ENCODE measurements around the gene IRAK1.

The IRAK1 gene

GRCh38 chrX:153966283-153966688 is 53.4 kb downstream of the IRAK1 start:
- no peak overlapping the region for H2AFZ ChIP-seq (ENCODE audit: low read length)
- no peak for TF ChIP-seq CTCF (IDR thresholded peaks at IDR 0.05; ENCODE audit: low read length)
- TF ChIP-seq EZH2 (optimal IDR thresholded peaks at IDR 0.05; ENCODE audit: low read depth, low read length), result no peak
- no peak for TF ChIP-seq EZH2phosphoT487 (IDR thresholded peaks at IDR 0.05; ENCODE audit: low read length)
- H3K36me3 ChIP-seq (replicated peaks; ENCODE audit: insufficient read depth, low read length), result no peaks in the 10 kb centered on the region; the same call in 1 of the 2 replicates
- peaks cover 23% of the 10 kb centered on the region for H4K20me1 ChIP-seq (ENCODE audit: insufficient read depth, low read length)
- no peak overlapping the region for H3K4me2 ChIP-seq (ENCODE audit: low read depth, low read length)
- H3K9ac ChIP-seq (ENCODE audit: low read length), result no peak overlapping the region
- H3K27me3 ChIP-seq (replicated peaks; ENCODE audit: insufficient read depth, low read length), result no peaks in the 10 kb centered on the region
- no peak overlapping the region for H3K4me3 ChIP-seq (ENCODE audit: low read length)
- H3K4me1 ChIP-seq (ENCODE audit: low read length), result peaks cover 15% of the 10 kb centered on the region; the same call in 1 of the 2 replicates
- H3K27ac ChIP-seq (ENCODE audit: low read length), result no peak overlapping the region
- H3K9me2 ChIP-seq (replicated peaks; ENCODE audit: insufficient read depth, low read length), result no peaks in the 10 kb centered on the region
- H3K9me3 ChIP-seq (replicated peaks; ENCODE audit: insufficient read depth, low read length), result no peaks in the 10 kb centered on the region
- H3K79me2 ChIP-seq (ENCODE audit: low read length), result peaks cover 94% of the 10 kb centered on the region
- no peak for DNase-seq
- peaks cover 22% of the 10 kb centered on the region for H3F3A ChIP-seq (ENCODE audit: insufficient read depth, low read length)

- no peaks in the 10 kb centered on the region; the same call in 1 of the 2 replicates for H3K36me3 ChIP-seq (replicated peaks; ENCODE audit: insufficient read depth, low read length)
- H3K9me3 ChIP-seq (replicated peaks; ENCODE audit: insufficient read depth, low read length), result no peaks in the 10 kb centered on the region
- no peak overlapping the region for H3K9ac ChIP-seq (ENCODE audit: low read length)
- no peak overlapping the region for H3K27ac ChIP-seq (ENCODE audit: low read length)
- peaks cover 23% of the 10 kb centered on the region for H4K20me1 ChIP-seq (ENCODE audit: insufficient read depth, low read length)
- no peak overlapping the region for H3K4me3 ChIP-seq (ENCODE audit: low read length)
- H3K27me3 ChIP-seq (replicated peaks; ENCODE audit: insufficient read depth, low read length), result no peaks in the 10 kb centered on the region
- H3K4me2 ChIP-seq (ENCODE audit: low read depth, low read length), result no peak overlapping the region
- no peaks in the 10 kb centered on the region for H3K9me2 ChIP-seq (replicated peaks; ENCODE audit: insufficient read depth, low read length)
- no peak for TF ChIP-seq EZH2phosphoT487 (IDR thresholded peaks at IDR 0.05; ENCODE audit: low read length)
- H2AFZ ChIP-seq (ENCODE audit: low read length), result no peak overlapping the region
- H3K4me1 ChIP-seq (ENCODE audit: low read length), result peaks cover 15% of the 10 kb centered on the region; the same call in 1 of the 2 replicates
- no peak for DNase-seq
- H3K79me2 ChIP-seq (ENCODE audit: low read length), result peaks cover 87% of the 10 kb centered on the region
- H3F3A ChIP-seq (ENCODE audit: insufficient read depth, low read length), result peaks cover 17% of the 10 kb centered on the region
These were observed 54.3 kb downstream of the IRAK1 start for GRCh38 chrX:153965406-153965805.

GRCh38 chrX:153964105-153964504 is 55.6 kb downstream of the IRAK1 start:
- no peaks in the 10 kb centered on the region for H3K9me2 ChIP-seq (replicated peaks; ENCODE audit: insufficient read depth, low read length)
- H3K36me3 ChIP-seq (replicated peaks; ENCODE audit: insufficient read depth, low read length), result no peaks in the 10 kb centered on the region; the same call in 1 of the 2 replicates
- H2AFZ ChIP-seq (ENCODE audit: low read length), result no peak overlapping the region
- H3K4me2 ChIP-seq (ENCODE audit: low read depth, low read length), result no peak overlapping the region
- peaks cover 23% of the 10 kb centered on the region for H4K20me1 ChIP-seq (ENCODE audit: insufficient read depth, low read length)
- no peaks in the 10 kb centered on the region for H3K27me3 ChIP-seq (replicated peaks; ENCODE audit: insufficient read depth, low read length)
- peaks cover 15% of the 10 kb centered on the region; the same call in 1 of the 2 replicates for H3K4me1 ChIP-seq (ENCODE audit: low read length)
- DNase-seq, result no peak
- no peak overlapping the region for H3K9ac ChIP-seq (ENCODE audit: low read length)
- H3F3A ChIP-seq (ENCODE audit: insufficient read depth, low read length), result peaks cover 9% of the 10 kb centered on the region; the same call in 1 of the 2 replicates
- H3K4me3 ChIP-seq (ENCODE audit: low read length), result no peak overlapping the region
- TF ChIP-seq EZH2 (optimal IDR thresholded peaks at IDR 0.05; ENCODE audit: low read depth, low read length) (no peak), EZH2phosphoT487 (IDR thresholded peaks at IDR 0.05; ENCODE audit: low read length) (no peak), CTCF (IDR thresholded peaks at IDR 0.05; ENCODE audit: low read length) (no peak)
- H3K27ac ChIP-seq (ENCODE audit: low read length), result no peak overlapping the region
- peaks cover 82% of the 10 kb centered on the region for H3K79me2 ChIP-seq (ENCODE audit: low read length)
- no peaks in the 10 kb centered on the region for H3K9me3 ChIP-seq (replicated peaks; ENCODE audit: insufficient read depth, low read length)

- Histone ChIP-seq H2AFZ (ENCODE audit: low read length) (no peak overlapping the region), H3K27me3 (replicated peaks; ENCODE audit: insufficient read depth, low read length) (no peaks in the 10 kb centered on the region), H4K20me1 (ENCODE audit: insufficient read depth, low read length) (peaks cover 23% of the 10 kb centered on the region), H3K27ac (ENCODE audit: low read length) (no peak overlapping the region), H3K36me3 (replicated peaks; ENCODE audit: insufficient read depth, low read length) (no peaks in the 10 kb centered on the region; the same call in 1 of the 2 replicates), H3K9ac (ENCODE audit: low read length) (no peak overlapping the region), H3K79me2 (ENCODE audit: low read length) (peaks cover 77% of the 10 kb centered on the region), H3K4me2 (ENCODE audit: low read depth, low read length) (no peak overlapping the region), H3K4me1 (ENCODE audit: low read length) (peaks cover 15% of the 10 kb centered on the region; the same call in 1 of the 2 replicates), H3K9me3 (replicated peaks; ENCODE audit: insufficient read depth, low read length) (no peaks in the 10 kb centered on the region), H3K9me2 (replicated peaks; ENCODE audit: insufficient read depth, low read length) (no peaks in the 10 kb centered on the region), H3K4me3 (ENCODE audit: low read length) (no peak overlapping the region), H3F3A (ENCODE audit: insufficient read depth, low read length) (0 out of 2 replicates have a peak, but pooled peaks cover 4% of the 10 kb centered on the region)
- TF ChIP-seq EZH2phosphoT487 (IDR thresholded peaks at IDR 0.05; ENCODE audit: low read length), result no peak
- no peak for TF ChIP-seq CTCF (IDR thresholded peaks at IDR 0.05; ENCODE audit: low read length)
- TF ChIP-seq EZH2 (optimal IDR thresholded peaks at IDR 0.05; ENCODE audit: low read depth, low read length), result no peak
- DNase-seq, result no peak
These were observed 56.2 kb downstream of the IRAK1 start for GRCh38 chrX:153963546-153963945.

Data from MM.1S (cell line).